OCI-LY1 (cell line): Measurements from ENCODE around the gene NUMBL.

Experiments
- H2AFZ ChIP-seq: fragments of 200-600 bp; sonication (generic), shearing (Covaris generic); 2 replicates; pipeline ENCODE4 v1.6.0; 2014; ENCODE audit warnings: antibody characterized with exemption, mild to moderate bottlenecking, low read length
- H3F3A ChIP-seq: fragments of 200-600 bp; sonication (generic), shearing (Covaris generic); 2 replicates; pipeline ENCODE4 v1.6.0; 2014; ENCODE audit warnings: mild to moderate bottlenecking, antibody characterized with exemption, low read length, moderate library complexity; ENCODE audit not compliant: insufficient read depth
- H3K27ac ChIP-seq: fragments of 200-600 bp; sonication (generic); 2 replicates; pipeline ENCODE4 v1.5.1; 2014; ENCODE audit warnings: low read length, mixed run types, mild to moderate bottlenecking, low read depth; ENCODE audit not compliant: poor library complexity, severe bottlenecking
- H3K27me3 ChIP-seq: fragments of 200-600 bp; sonication (generic); 2 replicates; pipeline ENCODE4 v1.6.0; 2014; ENCODE audit warnings: antibody characterized with exemption, mild to moderate bottlenecking, low read length, moderate library complexity; ENCODE audit not compliant: insufficient read depth
- H3K36me3 ChIP-seq: fragments of 200-600 bp; sonication (generic); 2 replicates; pipeline ENCODE4 v1.6.1; 2014; ENCODE audit warnings: mild to moderate bottlenecking, antibody characterized with exemption, low read length, moderate library complexity, mixed read lengths; ENCODE audit not compliant: insufficient read depth
- H3K4me1 ChIP-seq: fragments of 200-600 bp; sonication (generic); 2 replicates; pipeline ENCODE4 v1.5.1; 2014; ENCODE audit warnings: mild to moderate bottlenecking, low read length, moderate library complexity; ENCODE audit not compliant: insufficient read depth, severe bottlenecking
- H3K4me2 ChIP-seq: fragments of 200-600 bp; sonication (generic), shearing (Covaris generic); 2 replicates; pipeline ENCODE4 v1.6.1; 2014; ENCODE audit warnings: low read length
- H3K4me3 ChIP-seq: fragments of 200-600 bp; sonication (generic); 2 replicates; pipeline ENCODE4 v1.5.1; 2014; ENCODE audit warnings: low read length, low read depth, mild to moderate bottlenecking, mixed read lengths; ENCODE audit not compliant: poor library complexity, severe bottlenecking
- H3K79me2 ChIP-seq: fragments of 200-600 bp; shearing (Covaris generic); 2 replicates; pipeline ENCODE4 v1.6.1; 2016; ENCODE audit warnings: mixed run types, low read length, mixed read lengths; ENCODE audit not compliant: insufficient read depth
- H3K9ac ChIP-seq: fragments of 200-600 bp; sonication (generic), shearing (Covaris generic); 2 replicates; pipeline ENCODE4 v1.6.1; 2014; ENCODE audit warnings: mild to moderate bottlenecking, low read length, mixed read lengths
- H3K9me2 ChIP-seq: fragments of 200-600 bp; sonication (generic), shearing (Covaris generic); 2 replicates; pipeline ENCODE4 v1.6.1; 2014; ENCODE audit warnings: low read depth, mild to moderate bottlenecking, low read length, mixed read lengths
- H3K9me3 ChIP-seq: fragments of 200-600 bp; shearing (Covaris generic); 2 replicates; pipeline ENCODE4 v1.6.1; 2014; ENCODE audit warnings: low read length, mixed read lengths
- H4K20me1 ChIP-seq: fragments of 200-600 bp; sonication (generic), shearing (Covaris generic); 2 replicates; pipeline ENCODE4 v1.6.0; 2016; ENCODE audit warnings: mild to moderate bottlenecking, low read length; ENCODE audit not compliant: insufficient read depth
- CTCF ChIP-seq: fragments of 200-600 bp; sonication (generic), shearing (Covaris generic); IDR thresholded peaks from 2 replicates; pipeline ENCODE4 v1.5.1; 2017; ENCODE audit warnings: mild to moderate bottlenecking, antibody characterized with exemption, low read length, moderate library complexity, mixed read lengths
- EZH2 ChIP-seq: fragments of 200-600 bp; sonication (generic), shearing (Covaris generic); IDR thresholded peaks from 2 replicates; pipeline ENCODE4 v1.8.0; 2017; ENCODE audit warnings: borderline replicate concordance, mixed run types, mild to moderate bottlenecking, antibody characterized with exemption, low read length, moderate library complexity, mixed read lengths

NUMBL gene

GRCh38 chr19:40701758-40702157, 11.3 kb upstream of the NUMBL start:
- H3K9me2 ChIP-seq, result no peaks in the 10 kb centered on the region
- no peak overlapping the region for H3K4me2 ChIP-seq
- TF ChIP-seq CTCF, result no peak
- no peak for TF ChIP-seq EZH2
- no peaks in the 10 kb centered on the region for H3K9me3 ChIP-seq
- H3F3A ChIP-seq, result no peaks in the 10 kb centered on the region
- peaks cover 43% of the 10 kb centered on the region for H3K36me3 ChIP-seq
- no peak overlapping the region for H2AFZ ChIP-seq
- H3K9ac ChIP-seq, result no peak overlapping the region
- H3K27me3 ChIP-seq, result no peaks in the 10 kb centered on the region
- no peaks in the 10 kb centered on the region for H3K79me2 ChIP-seq
- no peaks in the 10 kb centered on the region for H3K4me1 ChIP-seq
- H3K4me3 ChIP-seq, result no peak overlapping the region
- no peak overlapping the region for H3K27ac ChIP-seq
- H4K20me1 ChIP-seq, result no peaks in the 10 kb centered on the region

GRCh38 chr19:40700083-40700482, 9.6 kb upstream of the NUMBL start:
- H4K20me1 ChIP-seq, result no peaks in the 10 kb centered on the region
- TF ChIP-seq EZH2 (no peak), CTCF (no peak)
- no peaks in the 10 kb centered on the region for H3K4me1 ChIP-seq
- no peak overlapping the region for H2AFZ ChIP-seq
- no peak overlapping the region for H3K27ac ChIP-seq
- no peaks in the 10 kb centered on the region for H3K9me2 ChIP-seq
- no peak overlapping the region for H3K9ac ChIP-seq
- H3K9me3 ChIP-seq, result no peaks in the 10 kb centered on the region
- no peaks in the 10 kb centered on the region for H3F3A ChIP-seq
- peaks cover 32% of the 10 kb centered on the region for H3K36me3 ChIP-seq
- no peaks in the 10 kb centered on the region for H3K79me2 ChIP-seq
- no peak overlapping the region for H3K4me3 ChIP-seq
- H3K27me3 ChIP-seq, result no peaks in the 10 kb centered on the region
- H3K4me2 ChIP-seq, result no peak overlapping the region

- Histone ChIP-seq H3K9me3 (no peaks in the 10 kb centered on the region), H3K4me2 (no peak overlapping the region), H4K20me1 (no peaks in the 10 kb centered on the region), H2AFZ (no peak overlapping the region), H3F3A (no peaks in the 10 kb centered on the region), H3K79me2 (no peaks in the 10 kb centered on the region), H3K9ac (no peak overlapping the region), H3K4me3 (no peak overlapping the region), H3K27ac (no peak overlapping the region), H3K36me3 (peaks cover 10% of the 10 kb centered on the region; the same call in 1 of the 2 replicates), H3K4me1 (no peaks in the 10 kb centered on the region), H3K27me3 (no peaks in the 10 kb centered on the region), H3K9me2 (no peaks in the 10 kb centered on the region)
- TF ChIP-seq EZH2 (no peak), CTCF (no peak)
These were observed 6.6 kb upstream of the NUMBL start for GRCh38 chr19:40697007-40697406.
